CD4-positive, alpha-beta T cell treated with Interleukin-6 for 4 hours (primary cell): Measurements from ENCODE around the gene TMEM131L.
A peak's percentile ranks its signal among the peaks of the same experiment; 100 is the strongest.

Experiments
- DNase-seq: peaks from one replicate; pipeline ENCODE4 v3.0.0-alpha.2; 2020; ENCODE audit warnings: mixed read lengths

TMEM131L gene

GRCh38 chr4:153628796-153629315, 162.7 kb downstream of the TMEM131L start:
- DNase-seq = no peak

GRCh38 chr4:153629776-153630175, 163.6 kb downstream of the TMEM131L start:
- no peak for DNase-seq

GRCh38 chr4:153634738-153635353, 168.7 kb downstream of the TMEM131L start:
- no peak for DNase-seq

DNA sequence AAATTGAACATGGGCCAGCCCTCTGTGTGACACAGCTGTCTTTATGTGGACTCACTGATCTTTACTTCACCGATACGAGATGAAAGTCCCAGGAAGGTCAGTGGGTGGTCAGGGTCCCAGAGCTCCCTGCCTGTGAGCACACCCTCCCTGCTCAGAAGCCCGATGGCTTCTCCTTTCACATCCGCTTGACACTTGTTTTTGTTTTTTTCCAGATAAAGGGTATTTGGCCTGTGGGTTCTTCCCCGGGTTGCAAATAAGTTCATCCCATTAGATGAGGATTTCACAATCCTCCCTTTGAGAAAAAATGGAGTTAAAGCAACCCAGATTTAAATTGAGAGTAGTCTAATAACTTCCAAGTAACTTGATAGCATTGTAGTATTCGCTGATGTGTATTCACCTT, 169.7 kb downstream of the TMEM131L start:
- DNase-seq = no peak

GRCh38 chr4:153637201-153637600, 171.0 kb downstream of the TMEM131L start:
- no peak for DNase-seq

GRCh38 chr4:153638011-153638410, 171.9 kb downstream of the TMEM131L start:
- no peak for DNase-seq

- DNase-seq = no peak
Observed at GRCh38 chr4:153638999-153639398, 172.8 kb downstream of the TMEM131L start.

- DNase-seq = no peak
Observed at GRCh38 chr4:153639833-153640802, 174.0 kb downstream of the TMEM131L start.

DNA sequence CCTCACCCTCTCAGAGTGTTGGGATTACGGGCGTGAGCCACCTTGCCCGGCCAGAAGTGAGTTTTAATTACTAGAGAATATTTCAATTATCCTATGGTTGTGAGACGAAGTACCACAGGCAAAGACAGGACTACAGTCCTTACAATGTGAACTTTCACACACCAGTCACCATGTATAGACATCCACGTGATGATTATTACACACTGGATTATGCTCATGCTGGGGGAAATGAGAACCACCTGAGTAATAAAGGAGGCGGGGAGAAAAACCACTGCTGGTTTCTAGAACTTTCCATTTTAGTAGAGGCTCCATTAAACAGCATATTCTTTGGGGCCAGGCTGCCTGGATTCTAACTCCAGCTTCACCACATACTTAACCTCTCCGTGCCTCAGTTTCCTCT, 175.4 kb downstream of the TMEM131L start:
- no peak for DNase-seq

DNA sequence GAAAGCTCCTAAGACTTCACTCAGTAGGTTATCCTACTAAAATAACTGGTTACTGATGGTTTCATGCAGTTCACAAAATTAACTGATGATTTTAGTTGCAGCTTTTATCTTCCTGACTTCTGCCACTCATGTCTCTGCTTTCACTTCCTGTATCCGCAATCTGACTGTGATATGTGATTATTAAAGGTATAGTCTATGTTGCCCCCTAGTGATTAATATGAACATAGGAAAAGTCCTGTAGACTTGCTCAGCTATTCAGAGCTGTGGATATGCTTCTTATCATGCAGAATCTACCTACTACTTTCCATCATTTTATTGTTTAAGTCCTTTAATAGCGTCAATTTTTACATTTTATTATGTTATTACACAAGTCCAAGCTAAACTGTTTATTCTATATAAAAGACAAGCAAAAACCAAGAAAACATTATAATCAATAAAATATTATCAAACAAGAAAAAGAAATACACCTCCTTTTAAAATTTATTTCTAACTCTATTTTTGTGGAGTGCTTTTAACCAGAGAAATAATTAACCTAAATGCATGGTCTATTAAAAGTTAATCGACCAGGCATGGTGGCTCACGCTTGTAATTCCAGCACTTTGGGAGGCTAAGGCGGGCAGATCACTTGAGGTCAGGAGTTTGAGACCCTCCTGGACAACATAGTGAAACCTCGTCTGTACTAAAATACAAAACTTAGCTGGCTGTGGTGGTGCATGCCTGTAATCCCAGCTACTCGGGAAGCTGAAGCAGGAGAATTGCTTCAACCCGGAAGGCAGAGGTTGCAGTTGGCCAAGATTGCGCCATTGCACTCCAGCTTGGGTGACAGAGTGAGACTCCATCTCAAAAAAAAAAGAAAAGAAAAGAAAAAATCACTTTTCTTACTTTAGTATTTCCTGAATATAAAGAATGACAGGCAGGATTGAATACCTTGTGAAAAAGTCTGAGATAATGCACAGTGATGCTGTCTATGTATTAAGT, 177.5 kb downstream of the TMEM131L start:
- no peak for DNase-seq

GRCh38 chr4:153645183-153645582, 179.0 kb downstream of the TMEM131L start:
- DNase-seq = no peak

- DNase-seq = no peak
Observed at GRCh38 chr4:153646261-153646660, 180.1 kb downstream of the TMEM131L start.

DNA sequence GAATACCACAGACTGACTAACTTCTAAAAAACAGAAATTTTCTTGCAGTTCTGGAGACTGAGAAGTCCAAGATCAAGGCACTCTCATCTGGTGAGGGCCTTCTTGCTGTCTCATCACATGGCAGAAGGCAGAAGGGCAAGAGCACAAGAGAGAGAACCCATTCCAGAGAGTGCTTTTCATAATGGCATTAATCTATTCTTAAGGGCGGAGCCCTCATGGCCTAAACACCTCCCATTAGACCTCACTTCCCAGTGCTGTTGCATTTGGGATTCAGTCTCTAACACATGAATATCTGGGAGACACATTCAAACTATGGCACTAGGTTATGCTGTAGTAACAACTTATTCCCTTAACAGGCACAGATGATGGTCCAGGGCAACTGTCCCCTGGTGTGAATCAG, 180.8 kb downstream of the TMEM131L start:
- DNase-seq = no peak

DNA sequence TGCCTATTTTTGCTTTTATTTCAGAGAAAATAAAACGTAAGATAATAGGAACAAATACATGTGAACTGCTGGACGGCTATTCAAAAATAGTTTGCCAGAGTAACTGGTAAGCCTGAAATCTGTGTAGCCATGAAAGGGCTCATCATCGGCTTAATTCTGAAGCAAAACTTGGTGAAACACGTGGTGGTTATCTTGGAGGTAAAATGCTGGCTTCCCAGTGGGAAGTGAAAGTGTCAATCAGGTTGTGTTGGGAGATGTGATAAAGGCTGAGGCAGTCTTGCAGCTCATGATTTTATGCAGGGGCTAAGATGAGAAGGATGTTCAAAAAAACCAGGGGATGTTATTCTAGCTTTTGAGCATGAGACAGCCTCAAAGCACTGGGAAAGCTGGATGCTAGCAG, 181.8 kb downstream of the TMEM131L start:
- no peak for DNase-seq

GRCh38 chr4:153649572-153649991, 183.4 kb downstream of the TMEM131L start:
- no peak for DNase-seq

GRCh38 chr4:153651116-153651515, 185.0 kb downstream of the TMEM131L start:
- no peak for DNase-seq

DNA sequence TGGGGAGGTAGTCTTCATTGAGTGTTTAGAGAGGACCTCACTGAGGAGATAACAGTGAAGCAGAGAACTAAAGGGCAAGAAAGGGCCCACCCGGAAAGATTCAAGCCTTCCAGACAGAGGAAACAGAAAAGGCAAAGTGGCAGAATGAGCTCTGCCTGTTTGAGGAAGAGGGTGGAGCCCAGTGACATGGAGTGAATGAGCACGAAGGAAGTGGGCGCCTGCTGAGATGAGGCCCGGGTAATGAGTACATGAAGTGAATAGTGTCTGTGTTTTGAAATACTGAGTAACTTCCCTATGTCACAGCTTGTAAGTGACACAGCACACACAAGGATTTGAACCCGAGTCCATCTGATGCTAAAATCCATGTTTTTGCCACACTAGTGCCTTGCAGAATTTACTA, 185.4 kb downstream of the TMEM131L start:
- DNase-seq = peak; percentile 70

- DNase-seq = no peak
Observed at GRCh38 chr4:153652051-153652784, 186.1 kb downstream of the TMEM131L start.

DNA sequence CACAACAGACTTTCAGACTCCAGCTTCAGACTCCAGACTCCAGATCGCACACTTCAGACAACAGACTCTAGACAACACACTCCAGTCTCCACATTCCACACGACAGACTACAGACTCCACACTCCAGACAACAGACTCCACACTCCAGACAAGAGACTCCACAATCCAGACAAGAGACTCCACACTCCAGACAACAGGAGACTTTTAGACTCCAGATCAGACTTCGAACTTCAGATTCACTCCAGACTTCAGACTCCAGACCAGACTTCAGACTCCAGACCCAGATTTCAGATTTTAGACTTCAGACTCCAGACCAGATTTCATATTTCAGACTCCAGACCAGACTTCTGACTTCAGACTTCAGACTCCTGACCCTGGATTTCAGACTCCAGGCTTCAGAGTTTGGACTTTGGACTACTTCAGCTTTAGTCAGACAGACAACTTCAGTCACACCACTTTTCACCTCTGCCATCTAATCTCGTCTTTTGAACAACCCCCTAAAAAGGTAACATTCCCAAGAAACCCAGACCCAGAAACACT, 188.9 kb downstream of the TMEM131L start:
- DNase-seq = no peak

DNA sequence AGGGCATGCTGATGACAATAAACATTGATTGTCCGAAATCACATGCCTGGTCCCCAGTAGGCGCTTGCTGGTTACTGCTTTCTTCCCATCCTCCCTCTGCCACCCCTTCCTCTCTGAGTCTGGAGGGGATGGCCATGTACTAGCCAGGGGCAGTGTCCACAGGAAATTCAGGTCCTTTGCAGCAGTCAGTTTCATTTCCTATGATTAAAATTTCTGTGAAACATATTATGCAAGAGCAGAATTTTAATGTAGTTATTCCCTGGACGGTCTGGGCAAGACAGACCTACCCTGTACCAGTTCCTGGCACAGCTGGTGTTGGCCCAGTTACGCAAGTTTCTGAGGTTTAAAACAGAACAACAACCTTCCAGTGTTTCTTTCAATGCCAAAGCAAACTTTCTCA, 189.8 kb downstream of the TMEM131L start:
- DNase-seq = no peak

GRCh38 chr4:153661215-153661822, 195.2 kb downstream of the TMEM131L start:
- no peak for DNase-seq
